Epithelial cell of proximal tubule (primary cell): ENCODE measurements around the gene WASF3. TPM values are rescaled to one million over a fixed set of nuclear protein-coding genes. Genes with fewer than 3 reads are reported as not detected.

Source experiments
- DNase-seq: peaks from one replicate; pipeline ENCODE4 v3.0.0-alpha.2; 2011; ENCODE audit warnings: low read depth
- H3K4me3 ChIP-seq: 2 replicates; pipeline ENCODE4 v1.5.1; 2011; ENCODE audit warnings: low read depth, mild to moderate bottlenecking, low read length
- CTCF ChIP-seq: conservative IDR thresholded peaks from 2 replicates; pipeline ENCODE4 v1.5.1; 2012; ENCODE audit warnings: low read depth, mild to moderate bottlenecking, low read length
- total RNA-seq: library from RNA; depleted of rRNA; stranded (reverse); fragments of >200 nt; gene quantifications from 2 replicates; pipeline ENCODE4 v1.2.3, GENCODE V29; 2015

The WASF3 gene
- total RNA-seq, 1 donor from 2014 or later, result 3.8 TPM

GRCh38 chr13:26680572-26680971, 123.1 kb downstream of the WASF3 start:
- no peak for TF ChIP-seq CTCF
- no peak for DNase-seq
- H3K4me3 ChIP-seq, result no peak overlapping the region

GRCh38 chr13:26681036-26681435, 123.6 kb downstream of the WASF3 start:
- no peak for TF ChIP-seq CTCF
- no peak for DNase-seq
- no peak overlapping the region for H3K4me3 ChIP-seq

GRCh38 chr13:26682606-26683005, 125.1 kb downstream of the WASF3 start:
- TF ChIP-seq CTCF, result no peak
- no peak for DNase-seq
- no peak overlapping the region for H3K4me3 ChIP-seq

GRCh38 chr13:26685606-26686005, 128.1 kb downstream of the WASF3 start:
- DNase-seq, result no peak
- TF ChIP-seq CTCF, result no peak
- H3K4me3 ChIP-seq, result no peak overlapping the region

GRCh38 chr13:26686285-26686684, 128.8 kb downstream of the WASF3 start:
- DNase-seq, result no peak
- TF ChIP-seq CTCF, result no peak
- no peak overlapping the region for H3K4me3 ChIP-seq

- TF ChIP-seq CTCF, result no peak
- H3K4me3 ChIP-seq, result no peak overlapping the region
- no peak for DNase-seq
These were observed 130.8 kb downstream of the WASF3 start for GRCh38 chr13:26688286-26688685.

GRCh38 chr13:26688980-26689379, 131.5 kb downstream of the WASF3 start:
- no peak for TF ChIP-seq CTCF
- no peak overlapping the region for H3K4me3 ChIP-seq
- no peak for DNase-seq
